ENCODE data around the gene SNTG2.

Gene SNTG2

GRCh38 chr2:1253629-1254028 is 303.0 kb downstream of the SNTG2 start:
- no peak for DNase-seq

- no peak for DNase-seq
Observed at GRCh38 chr2:1254662-1255343, 304.2 kb downstream of the SNTG2 start.

GRCh38 chr2:1256632-1257324 is 306.1 kb downstream of the SNTG2 start:
- no peak for DNase-seq

GRCh38 chr2:1257334-1257733 is 306.7 kb downstream of the SNTG2 start:
- DNase-seq: no peak

GRCh38 chr2:1259746-1260145 is 309.1 kb downstream of the SNTG2 start:
- DNase-seq: no peak

- no peak for DNase-seq
Observed at GRCh38 chr2:1262609-1263008, 312.0 kb downstream of the SNTG2 start.

- DNase-seq: no peak
Observed at GRCh38 chr2:1265454-1265853, 314.8 kb downstream of the SNTG2 start.

- no peak for DNase-seq
Observed at GRCh38 chr2:1266351-1266750, 315.7 kb downstream of the SNTG2 start.

GRCh38 chr2:1268034-1268433 is 317.4 kb downstream of the SNTG2 start:
- no peak for DNase-seq

- DNase-seq: no peak
Observed at GRCh38 chr2:1269812-1270211, 319.2 kb downstream of the SNTG2 start.

GRCh38 chr2:1272835-1273234 is 322.2 kb downstream of the SNTG2 start:
- no peak for DNase-seq

GRCh38 chr2:1277634-1278033 is 327.0 kb downstream of the SNTG2 start:
- DNase-seq: no peak

GRCh38 chr2:1278125-1278524 is 327.5 kb downstream of the SNTG2 start:
- no peak for DNase-seq

GRCh38 chr2:1278861-1279260 is 328.2 kb downstream of the SNTG2 start:
- DNase-seq: no peak

- DNase-seq: no peak
Observed at GRCh38 chr2:1282552-1282951, 331.9 kb downstream of the SNTG2 start.

- DNase-seq: no peak
Observed at GRCh38 chr2:1283020-1283801, 332.6 kb downstream of the SNTG2 start.

- DNase-seq: no peak
Observed at GRCh38 chr2:1283871-1284270, 333.2 kb downstream of the SNTG2 start.

GRCh38 chr2:1286929-1287328 is 336.3 kb downstream of the SNTG2 start:
- no peak for DNase-seq

GRCh38 chr2:1287427-1287826 is 336.8 kb downstream of the SNTG2 start:
- no peak for DNase-seq

- no peak for DNase-seq
Observed at GRCh38 chr2:1294900-1295299, 344.3 kb downstream of the SNTG2 start.

- no peak for DNase-seq
Observed at GRCh38 chr2:1295740-1296139, 345.1 kb downstream of the SNTG2 start.

GRCh38 chr2:1297372-1298159 is 346.9 kb downstream of the SNTG2 start:
- DNase-seq: no peak

- DNase-seq: no peak
Observed at GRCh38 chr2:1299043-1299442, 348.4 kb downstream of the SNTG2 start.

All from NCI-H1092 (cell line).